Bronchial smooth muscle cell (primary cell): ENCODE data around the gene SLC1A2. TPM values are rescaled to one million over a fixed set of nuclear protein-coding genes. Genes with fewer than 3 reads are reported as not detected.

Source experiments
- total RNA-seq: library from RNA; depleted of rRNA; stranded (reverse); fragments of >200 nt; gene quantifications from 2 replicates; pipeline ENCODE4 v1.2.1, GENCODE V29; 2014

Gene SLC1A2
- total RNA-seq, result 2.7 and 7.5 TPM in 2 replicates

DNA sequence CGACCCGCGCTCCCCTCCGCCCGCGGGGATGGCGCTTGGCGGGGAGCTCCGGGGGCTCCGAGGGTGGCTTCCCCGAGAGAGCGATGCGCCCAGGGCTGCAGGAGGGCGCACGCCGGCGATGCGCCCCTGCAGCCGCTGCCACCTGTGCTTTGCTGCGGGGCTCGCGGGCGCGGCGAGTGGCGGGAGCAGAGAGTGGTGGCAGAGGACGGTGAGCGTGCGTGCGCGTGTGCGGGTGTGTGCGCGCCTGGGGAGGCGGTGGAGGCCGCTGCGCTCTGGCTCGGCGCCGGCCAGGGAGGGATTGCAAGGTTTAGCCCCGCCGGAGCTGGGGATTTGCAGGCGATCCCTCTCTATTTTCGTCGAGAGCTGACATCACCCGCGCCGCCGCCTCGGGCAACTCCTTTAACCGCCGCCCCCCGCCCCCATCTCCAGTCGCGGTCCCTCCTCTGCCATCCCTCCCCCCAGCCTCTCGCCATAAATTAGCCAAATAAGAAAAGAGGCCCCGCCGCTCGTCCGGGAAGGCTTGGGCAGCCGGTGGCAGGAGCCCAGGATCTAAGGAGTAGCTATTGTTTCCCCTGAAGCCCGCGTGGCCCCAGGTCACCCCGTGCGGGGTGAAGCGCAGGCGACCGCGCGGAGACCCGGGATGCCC lies at the start of gene SLC1A2:
TSS of gene SLC1A2 (minus strand) at position 375 of the 646 bp plus-strand sequence. CDS start 592 bp downstream, outside the sequence.

Other genes starting within 250 kb of the SLC1A2 start
- 256 and 491 TPM in 2 replicates for gene PAMR1, start 106.1 kb upstream of the SLC1A2 start, total RNA-seq
- gene FJX1, start 198.9 kb upstream of the SLC1A2 start, total RNA-seq, result 3.8 and 4.6 TPM in 2 replicates
- 6.3 and 8.0 TPM in 2 replicates for gene TRIM44, start 243.2 kb upstream of the SLC1A2 start, total RNA-seq